WTC11 (cell line): Measurements from ENCODE around the gene UBR4. TPM values are rescaled to one million over a fixed set of nuclear protein-coding genes. Genes with fewer than 3 reads are reported as not detected.
A peak's percentile ranks its signal among the peaks of the same experiment; 100 is the strongest.

ENCODE experiments used
- ATAC-seq: fragments of 200-7000 bp; cut with Tn5 transposase; 2 replicates; pipeline ENCODE4 v1.10.0; 2021; ENCODE audit warnings: mild to moderate bottlenecking, moderate library complexity
- CTCF ChIA-PET: fragments of 300-600 bp; sonication (Branson Sonifier 250); formaldehyde crosslinking; loops from one replicate; lab custom pipeline; 2021; ENCODE audit warnings: antibody characterized with exemption; lab: Charles Lee
- POLR2A ChIA-PET: fragments of 350-600 bp; sonication (Branson Sonifier 250); formaldehyde crosslinking; loops from one replicate; lab custom pipeline; 2021; ENCODE audit warnings: antibody characterized with exemption; lab: Charles Lee
- DNase-seq: peaks from one replicate; pipeline ENCODE4 v3.0.0; 2021; ENCODE audit warnings: low spot score
- H3K27ac Mint-ChIP-seq: 2 replicates; pipeline ENCODE4 v1.8.0; 2021; ENCODE audit warnings: mixed read lengths
- H3K27me3 Mint-ChIP-seq: 2 replicates; pipeline ENCODE4 v1.8.0; 2021; ENCODE audit warnings: low read depth, mild to moderate bottlenecking, moderate library complexity, mixed read lengths
- H3K36me3 Mint-ChIP-seq: 2 replicates; pipeline ENCODE4 v1.8.0; 2021; ENCODE audit warnings: mixed read lengths
- H3K4me1 Mint-ChIP-seq: 2 replicates; pipeline ENCODE4 v1.8.0; 2022; ENCODE audit warnings: mixed read lengths
- H3K4me3 Mint-ChIP-seq: 2 replicates; pipeline ENCODE4 v1.8.0; 2021; ENCODE audit warnings: mild to moderate bottlenecking, moderate library complexity, mixed read lengths
- H3K9me3 Mint-ChIP-seq: 2 replicates; pipeline ENCODE4 v1.8.0; 2021; ENCODE audit warnings: mixed read lengths
- AFF4 ChIP-seq: sonication (generic); formaldehyde crosslinking; IDR thresholded peaks from 2 replicates; pipeline ENCODE4 v1.8.1; 2023; ENCODE audit warnings: mild to moderate bottlenecking, missing genetic modification reagents, borderline replicate concordance
- CBFB ChIP-seq: sonication (generic); formaldehyde crosslinking; IDR thresholded peaks from 2 replicates; pipeline ENCODE4 v1.8.1; 2022; ENCODE audit warnings: mild to moderate bottlenecking, low read depth, missing genetic modification reagents
- CREB1 ChIP-seq: sonication (generic); formaldehyde crosslinking; IDR thresholded peaks from 2 replicates; pipeline ENCODE4 v1.8.0; 2023; ENCODE audit warnings: mild to moderate bottlenecking, missing genetic modification reagents
- E2F5 ChIP-seq: sonication (generic); formaldehyde crosslinking; IDR thresholded peaks from 2 replicates; pipeline ENCODE4 v1.8.1; 2022; ENCODE audit warnings: mild to moderate bottlenecking, moderate library complexity, missing genetic modification reagents
- ELF4 ChIP-seq: sonication (generic); formaldehyde crosslinking; IDR thresholded peaks from 2 replicates; pipeline ENCODE4 v1.8.1; 2022; ENCODE audit warnings: low read depth, mild to moderate bottlenecking, moderate library complexity, missing genetic modification reagents
- ERG ChIP-seq: fragments of 250-450 bp; sonication (Bioruptor Pico); IDR thresholded peaks from 2 replicates; pipeline ENCODE4 v1.8.0; 2021; ENCODE audit warnings: mild to moderate bottlenecking
- FOXK1 ChIP-seq: sonication (generic); formaldehyde crosslinking; IDR thresholded peaks from 2 replicates; pipeline ENCODE4 v1.8.0; 2022; ENCODE audit warnings: mild to moderate bottlenecking, moderate library complexity, missing genetic modification reagents
- FOXP4 ChIP-seq: sonication (generic); formaldehyde crosslinking; IDR thresholded peaks from 2 replicates; pipeline ENCODE4 v1.8.0; 2022; ENCODE audit warnings: mild to moderate bottlenecking, missing genetic modification reagents
- IRF1 ChIP-seq: sonication (generic); formaldehyde crosslinking; IDR thresholded peaks from 2 replicates; pipeline ENCODE4 v1.8.0; 2023; ENCODE audit warnings: missing genetic modification reagents
- IRF2 ChIP-seq: sonication (generic); formaldehyde crosslinking; IDR thresholded peaks from 2 replicates; pipeline ENCODE4 v1.8.0; 2022; ENCODE audit warnings: low read depth, missing genetic modification reagents, borderline replicate concordance
- NFE2L1 ChIP-seq: sonication (generic); formaldehyde crosslinking; IDR thresholded peaks from 2 replicates; pipeline ENCODE4 v1.8.1; 2023; ENCODE audit warnings: missing genetic modification reagents
- NFYB ChIP-seq: sonication (generic); formaldehyde crosslinking; conservative IDR thresholded peaks from 2 replicates; pipeline ENCODE4 v1.8.0; 2022; ENCODE audit warnings: low read depth, missing genetic modification reagents
- NR1H2 ChIP-seq: sonication (generic); formaldehyde crosslinking; IDR thresholded peaks from 2 replicates; pipeline ENCODE4 v1.9.0; 2021; ENCODE audit warnings: mild to moderate bottlenecking, moderate library complexity, missing genetic modification reagents
- SOX15 ChIP-seq: fragments of 250-450 bp; sonication (Bioruptor Pico); IDR thresholded peaks from 2 replicates; pipeline ENCODE4 v1.9.0; 2021; ENCODE audit warnings: mild to moderate bottlenecking
- STAT6 ChIP-seq: sonication (generic); formaldehyde crosslinking; conservative IDR thresholded peaks from 2 replicates; pipeline ENCODE4 v1.8.1; 2023; ENCODE audit warnings: mild to moderate bottlenecking, low read depth, missing genetic modification reagents, moderate library complexity
- TCF7 ChIP-seq: sonication (generic); formaldehyde crosslinking; IDR thresholded peaks from 2 replicates; pipeline ENCODE4 v1.8.0; 2022; ENCODE audit warnings: mild to moderate bottlenecking, low read depth, missing genetic modification reagents, moderate library complexity
- USF2 ChIP-seq: sonication (generic); formaldehyde crosslinking; IDR thresholded peaks from 2 replicates; pipeline ENCODE4 v1.8.1; 2023; ENCODE audit warnings: mild to moderate bottlenecking, missing genetic modification reagents, moderate library complexity
- ZNF396 ChIP-seq: fragments of 250-450 bp; sonication (Bioruptor Pico); IDR thresholded peaks from 2 replicates; pipeline ENCODE4 v1.8.0; 2021; ENCODE audit warnings: mild to moderate bottlenecking, moderate library complexity, borderline replicate concordance
- ZNF425 ChIP-seq: fragments of 250-450 bp; sonication (Bioruptor Pico); conservative IDR thresholded peaks from 2 replicates; pipeline ENCODE4 v1.9.0; 2021; ENCODE audit warnings: mild to moderate bottlenecking
- total RNA-seq: library from RNA; stranded (reverse); gene quantifications from 3 replicates; pipeline ENCODE4 v1.2.3, GENCODE V29; 2021

UBR4 gene
- total RNA-seq, 1 experiment from 2014 or later: 179 TPM

GRCh38 chr1:19034721-19035120 lies 175.3 kb downstream of the UBR4 start:
- Mint-ChIP-seq H3K36me3 (no peaks in the 10 kb centered on the region), H3K9me3 (no peaks in the 10 kb centered on the region), H3K4me3 (no peak overlapping the region), H3K27me3 (no peaks in the 10 kb centered on the region), H3K4me1 (no peaks in the 10 kb centered on the region), H3K27ac (no peak overlapping the region)
- DNase-seq (peak; percentile 6), ATAC-seq (no peak)
- TF ChIP-seq FOXP4 (CRISPR knock-in tag): no peak
- no peak for TF ChIP-seq ZNF396 (CRISPR knock-in tag)
- no peak for TF ChIP-seq IRF1 (CRISPR knock-in tag)
- no peak for TF ChIP-seq ERG (CRISPR knock-in tag)
- TF ChIP-seq E2F5 (CRISPR knock-in tag): no peak
- no peak for TF ChIP-seq TCF7 (CRISPR knock-in tag)
- no peak for TF ChIP-seq STAT6 (CRISPR knock-in tag)
- no peak for TF ChIP-seq SOX15 (CRISPR knock-in tag)
- no peak for TF ChIP-seq USF2 (CRISPR knock-in tag)
- no peak for TF ChIP-seq CREB1 (CRISPR knock-in tag)
- TF ChIP-seq CBFB (CRISPR knock-in tag): no peak
- TF ChIP-seq NR1H2: no peak
- TF ChIP-seq NFYB (CRISPR knock-in tag): no peak
- ChIA-PET POLR2A (interaction anchor here (0.6 kb wide), 1 partner anchor 22 kb away, joined by 5 read pairs; no protein-coding TSS in a partner anchor), CTCF (interaction anchor here (1.6 to 2.6 kb wide), 3 partner anchors 26 to 151 kb away, joined by 4 to 13 read pairs (median 4); no protein-coding TSS in a partner anchor)

- Mint-ChIP-seq H3K36me3 (no peaks in the 10 kb centered on the region), H3K4me3 (no peak overlapping the region), H3K27ac (no peak overlapping the region), H3K9me3 (no peaks in the 10 kb centered on the region), H3K27me3 (no peaks in the 10 kb centered on the region), H3K4me1 (no peaks in the 10 kb centered on the region)
- no peak for ATAC-seq
- TF ChIP-seq FOXK1 (CRISPR knock-in tag) (no peak), IRF2 (CRISPR knock-in tag) (no peak), NFE2L1 (CRISPR knock-in tag) (no peak), ELF4 (no peak), ZNF425 (CRISPR knock-in tag) (no peak), AFF4 (no peak)
- POLR2A ChIA-PET: interaction anchor here (0.6 kb wide), 1 partner anchor 22 kb away, joined by 5 read pairs; no protein-coding TSS in a partner anchor
- CTCF ChIA-PET: interaction anchor here (1.6 to 2.6 kb wide), 3 partner anchors 9 to 121 kb away, joined by 4 to 12 read pairs (median 9); no protein-coding TSS in a partner anchor
- peak; percentile 8 for DNase-seq
Observed at GRCh38 chr1:19033926-19034680, 176.0 kb downstream of the UBR4 start.
